TTC549 (cell line): ENCODE results near the gene ABR.
"Not testable (repeated sequence)": the region's sequence is repeated elsewhere in the genome, so short reads cannot be mapped to it uniquely, and the experiment has no call there.

Experiments
- FAIRE-seq: peaks from 2 replicates; lab custom pipeline; 2012; peaks lifted over from hg19 to GRCh38; lab: Jason Lieb, UNC

The ABR gene

DNA sequence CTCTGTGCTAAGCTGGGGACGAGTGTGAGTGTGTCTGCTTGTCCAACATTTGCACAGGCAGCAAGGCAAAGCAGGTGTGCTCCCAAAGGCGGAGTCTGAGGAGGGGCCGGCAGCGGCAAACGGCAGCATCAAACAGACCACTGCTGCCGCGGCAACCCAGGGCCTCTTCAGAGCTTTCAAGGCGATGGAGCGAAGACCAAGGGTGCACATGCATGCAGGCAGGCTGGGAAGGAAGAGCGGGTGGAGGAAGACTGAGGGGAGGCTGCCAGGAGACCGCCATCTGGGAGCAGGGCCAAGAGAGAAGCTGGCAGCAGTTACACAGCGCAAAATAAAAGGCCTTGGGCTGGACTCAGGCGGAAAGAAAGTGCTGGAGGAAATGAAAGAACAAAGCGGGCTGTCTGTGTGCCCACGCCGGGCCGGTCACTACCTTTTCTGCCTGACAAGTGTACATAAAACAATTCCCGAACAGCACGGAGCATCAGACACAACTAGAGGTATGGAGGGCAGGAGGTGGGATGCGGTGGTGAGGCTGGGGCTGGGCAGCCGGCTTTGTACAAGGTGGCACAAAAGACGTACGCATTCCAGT is 174.3 kb downstream of the ABR start:
- FAIRE-seq, result no peak

- FAIRE-seq, result no peak
Measured at GRCh38 chr17:1004769-1005295, 174.9 kb downstream of the ABR start.

DNA sequence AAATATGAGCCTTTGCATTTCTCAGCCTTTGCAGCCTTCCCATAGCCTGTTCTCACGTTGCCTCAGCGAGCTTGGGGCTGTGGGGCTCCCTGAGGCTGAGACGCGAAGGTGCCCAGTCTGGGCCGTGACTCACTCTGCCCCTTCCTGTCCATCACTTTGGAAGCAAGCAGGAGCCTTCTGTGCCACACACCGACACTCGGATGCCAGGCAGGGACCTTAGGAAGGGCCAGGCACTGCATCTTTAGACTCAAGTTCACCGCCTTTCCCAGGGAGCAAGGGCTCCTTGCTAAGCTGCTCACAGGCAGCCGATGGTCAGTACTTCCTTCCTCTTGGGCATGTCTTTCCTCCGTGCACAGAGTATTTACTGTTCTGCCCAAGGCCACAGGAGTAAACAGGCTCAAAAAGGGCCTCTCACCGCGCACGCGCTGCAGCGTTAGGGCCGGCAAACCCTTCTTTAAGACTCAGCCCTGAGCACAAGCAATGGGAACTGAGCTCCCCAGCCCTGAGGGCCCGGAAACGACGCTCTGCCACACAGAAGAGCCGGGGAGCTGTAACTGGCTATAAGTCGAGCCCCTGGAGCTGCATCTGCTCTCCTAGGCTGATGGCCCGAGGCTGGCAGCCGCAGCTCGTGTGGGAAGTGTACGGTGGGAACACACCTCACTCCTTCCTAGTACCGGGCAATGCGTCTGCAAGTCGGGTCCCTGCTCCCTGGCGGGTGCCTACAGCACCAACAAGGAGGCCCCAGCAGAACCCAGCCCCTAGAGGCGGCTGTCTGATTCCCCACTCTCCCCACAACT is 175.6 kb downstream of the ABR start:
- FAIRE-seq, result no peak

DNA sequence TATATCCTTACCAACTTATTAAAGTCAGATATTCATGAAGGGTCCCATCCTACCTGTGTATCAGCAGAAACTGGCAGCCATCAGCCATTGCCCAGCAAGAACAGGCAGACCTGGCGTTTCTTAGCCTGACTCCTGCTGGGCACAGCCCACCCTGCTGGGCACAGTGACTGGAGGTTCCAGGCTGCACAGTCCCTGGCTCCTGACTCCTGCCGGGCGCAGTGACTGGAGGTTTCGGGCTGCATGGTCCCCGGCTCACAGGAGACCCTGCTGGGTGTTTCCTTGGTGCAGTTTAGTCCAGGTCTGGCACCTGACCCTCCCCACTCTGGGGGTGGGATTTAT is 176.2 kb downstream of the ABR start:
- FAIRE-seq, result no peak

DNA sequence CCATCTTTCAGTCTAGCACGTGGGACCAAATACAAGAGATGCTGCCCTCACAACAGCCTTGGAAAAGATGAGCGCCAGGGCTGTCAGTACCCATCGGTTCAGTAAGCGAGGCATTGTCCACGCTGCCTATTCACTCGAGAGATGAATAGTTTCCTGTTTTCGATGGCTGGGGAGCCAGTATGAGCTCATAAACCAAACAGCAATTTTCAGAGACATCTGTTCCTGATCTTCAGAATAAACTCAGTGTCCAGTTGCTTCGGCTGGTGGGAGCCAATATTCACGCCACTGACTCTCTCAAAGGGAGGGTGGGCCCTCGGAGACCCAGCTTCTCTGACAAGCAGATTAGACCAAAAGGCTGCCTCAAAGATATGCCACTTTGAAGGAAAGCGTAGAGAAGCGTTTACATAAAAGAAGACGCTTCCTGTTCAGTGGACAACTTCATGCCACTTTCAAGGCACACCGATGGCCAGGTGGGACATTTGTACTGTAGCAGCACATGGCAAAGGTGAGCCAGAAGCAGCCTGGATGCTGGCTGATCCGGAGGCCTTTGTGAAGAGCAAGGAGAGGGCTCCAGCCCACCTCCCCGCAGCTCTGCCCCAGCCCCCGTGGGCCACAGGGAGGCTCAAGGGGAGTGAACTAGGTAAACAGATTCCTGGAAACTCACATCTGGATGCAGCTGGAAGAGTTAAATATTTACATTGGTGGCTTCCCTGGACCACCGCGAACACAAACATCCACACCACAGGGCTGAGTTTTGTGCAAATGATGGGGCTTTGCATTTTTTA is 176.8 kb downstream of the ABR start:
- no peak for FAIRE-seq

DNA sequence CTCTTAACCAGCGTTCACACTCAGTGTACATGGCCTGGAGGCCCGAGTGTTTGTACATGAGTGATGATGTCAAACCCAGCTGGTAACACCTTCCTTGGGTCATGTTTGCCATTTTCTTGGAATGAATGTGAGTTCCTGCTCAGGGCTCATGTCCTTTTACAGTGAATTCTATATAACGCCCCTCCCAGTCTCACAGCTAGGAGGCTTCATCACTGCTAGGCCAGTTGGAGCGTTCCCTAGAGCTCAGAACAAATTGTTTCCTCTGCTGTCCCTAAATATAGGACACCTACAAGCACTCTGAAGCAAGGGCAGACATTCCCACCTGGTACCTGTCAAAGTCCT is 177.4 kb downstream of the ABR start:
- FAIRE-seq, result no peak

DNA sequence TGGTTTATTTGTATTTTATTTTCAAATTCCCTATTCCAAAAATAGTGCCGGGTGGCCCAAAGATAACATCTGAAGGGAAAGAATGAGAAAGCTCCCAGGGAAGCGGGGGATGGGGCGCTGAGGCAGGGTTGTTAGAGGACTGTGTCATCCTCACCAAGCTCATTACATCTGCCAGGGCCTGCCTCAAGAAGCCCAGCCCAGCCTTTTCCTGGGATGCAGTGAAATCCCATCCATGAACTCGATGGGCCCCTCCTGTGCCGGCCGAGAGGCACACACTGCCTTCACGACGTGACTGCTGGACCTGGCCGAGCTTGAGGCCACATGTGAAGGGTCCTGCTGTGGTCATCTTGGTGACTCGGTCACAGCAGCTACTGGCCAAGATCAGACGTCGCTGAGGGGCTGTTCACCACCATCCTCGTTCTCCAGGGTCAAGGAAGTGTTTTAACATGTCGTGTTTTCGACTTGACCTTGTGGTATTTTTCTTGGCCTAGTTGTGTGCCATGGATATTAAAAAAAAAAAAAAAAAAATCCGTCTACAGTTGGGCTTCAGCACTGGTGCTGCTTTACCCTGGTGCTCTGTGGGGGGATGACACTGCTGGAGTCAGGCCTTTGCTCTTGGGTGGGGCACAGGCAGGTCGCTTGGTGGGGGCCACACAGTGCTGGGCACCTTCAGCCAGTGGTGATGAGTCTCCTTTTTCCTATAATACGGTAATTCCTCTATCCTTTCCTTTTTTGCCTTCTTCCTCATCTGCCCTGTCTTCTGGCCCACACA is 178.0 kb downstream of the ABR start:
- FAIRE-seq, result no peak

GRCh38 chr17:1000597-1001461 is 179.0 kb downstream of the ABR start:
- FAIRE-seq, result no peak

GRCh38 chr17:998111-998510 is 181.7 kb downstream of the ABR start:
- no peak for FAIRE-seq

- FAIRE-seq, result peak; percentile 26
Measured at GRCh38 chr17:996554-997344, 183.0 kb downstream of the ABR start, which contains the start of gene TIMM22. TSS of gene TIMM22 (plus strand) at chr17:997129. CDS start at chr17:997143, 14 bp downstream.

DNA sequence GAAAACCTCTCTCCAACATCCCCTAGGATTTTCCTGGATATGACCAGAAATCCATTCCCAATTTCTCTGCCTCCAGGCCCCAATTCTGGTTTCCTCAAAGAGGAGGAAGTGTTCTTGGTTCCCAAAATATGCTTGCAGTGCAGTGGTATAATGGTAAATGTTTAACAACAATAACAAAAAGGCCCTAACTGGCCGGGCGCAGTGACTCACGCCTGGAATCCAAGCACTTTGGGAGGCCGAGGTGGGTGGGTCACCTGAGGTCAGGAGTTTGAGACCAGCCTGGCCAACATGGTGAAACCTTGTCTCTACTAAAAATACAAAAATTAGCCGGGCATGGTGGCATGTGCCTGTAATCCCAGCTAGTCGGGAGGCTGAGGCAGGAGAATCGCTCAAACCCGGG is 184.5 kb downstream of the ABR start:
- not testable (repeated sequence) for FAIRE-seq

DNA sequence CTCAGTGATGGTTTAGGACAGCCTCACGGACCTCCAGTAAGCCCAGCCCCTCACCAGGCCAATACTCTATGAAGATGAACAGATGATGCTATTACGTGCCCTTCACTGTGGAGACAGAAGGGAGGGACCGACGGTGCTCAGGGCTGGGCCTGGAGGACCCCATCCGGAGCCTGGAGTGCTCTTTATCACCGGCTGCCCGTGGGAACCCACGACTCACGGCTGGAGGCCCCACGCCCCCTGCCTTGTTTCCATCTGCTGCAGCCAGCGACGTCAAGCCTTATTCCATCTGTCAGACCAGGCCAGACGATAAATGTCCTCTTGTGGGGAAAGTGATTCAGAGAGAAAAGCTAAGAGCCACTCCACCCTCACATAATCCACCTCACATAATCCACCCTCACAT is 186.8 kb downstream of the ABR start:
- FAIRE-seq, result no peak

DNA sequence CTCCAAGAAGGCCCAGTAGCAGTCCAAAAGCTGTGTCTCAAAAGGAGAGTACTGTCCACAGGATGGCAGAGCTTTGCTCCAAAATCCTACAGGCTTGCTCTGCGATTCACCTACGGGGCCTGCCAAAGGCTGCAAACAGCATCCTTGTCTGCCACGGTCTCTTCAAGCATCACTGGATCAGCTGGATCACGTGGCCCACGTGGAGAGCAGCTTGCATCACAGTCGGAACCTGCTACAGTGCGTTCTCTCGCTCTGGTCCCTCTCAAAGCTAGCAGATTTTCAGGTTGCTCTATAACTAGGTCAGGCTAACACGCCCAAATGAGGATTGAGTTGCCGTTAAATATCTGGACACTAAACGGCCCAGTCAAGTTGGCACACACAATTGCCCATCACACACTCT is 191.2 kb downstream of the ABR start:
- no peak for FAIRE-seq

- FAIRE-seq, result no peak
Measured at GRCh38 chr17:987931-988330, 191.8 kb downstream of the ABR start.

DNA sequence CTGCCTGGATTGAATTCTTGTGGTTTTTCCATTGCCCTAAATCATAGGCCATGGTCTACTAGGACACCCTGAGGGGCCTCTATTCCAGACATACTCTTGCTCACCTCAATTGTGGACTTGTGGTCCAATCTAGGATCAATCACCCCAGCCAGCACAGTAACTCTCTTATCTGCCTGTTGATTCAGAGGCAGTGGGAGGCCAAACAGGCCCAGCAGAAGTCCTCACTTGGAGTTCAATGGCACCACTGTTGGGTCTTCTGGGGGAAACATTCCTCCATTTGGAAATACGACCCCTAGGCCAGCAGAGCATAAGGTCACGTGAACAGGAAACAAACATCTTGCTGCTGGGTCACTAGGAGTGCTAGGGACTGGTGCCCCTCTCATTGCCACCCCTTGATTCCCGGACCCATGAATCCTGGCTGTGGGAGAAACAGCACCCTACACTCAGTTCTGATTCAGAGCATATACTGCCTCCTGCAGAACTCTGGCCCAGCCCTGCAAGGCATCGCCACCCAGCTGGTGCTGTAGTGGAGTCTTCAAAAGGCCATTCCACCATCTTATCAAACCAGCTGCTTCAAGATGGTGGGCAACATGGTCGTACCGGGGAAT is 193.4 kb downstream of the ABR start:
- FAIRE-seq, result no peak

DNA sequence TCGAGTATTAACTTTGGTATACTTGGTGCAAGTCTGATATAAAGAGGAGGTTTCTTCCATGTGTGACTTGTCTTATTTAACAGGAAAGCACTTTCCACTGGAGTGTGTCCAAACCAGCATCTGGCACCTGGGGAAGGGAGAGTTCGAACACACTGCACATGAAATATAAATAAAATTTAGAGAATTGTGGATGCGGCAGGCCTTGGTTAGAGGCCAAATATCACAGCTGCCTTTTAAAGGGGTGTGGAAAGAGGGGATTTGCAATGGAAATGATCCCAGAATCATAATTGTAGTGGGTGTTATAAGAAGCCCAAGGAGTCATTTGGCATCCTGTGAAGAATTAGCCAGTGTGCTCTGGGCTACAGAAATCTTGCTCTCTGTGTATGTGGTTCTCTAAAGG is 195.9 kb downstream of the ABR start:
- FAIRE-seq, result no peak

- no peak for FAIRE-seq
Measured at GRCh38 chr17:981292-981658, 198.5 kb downstream of the ABR start.

DNA sequence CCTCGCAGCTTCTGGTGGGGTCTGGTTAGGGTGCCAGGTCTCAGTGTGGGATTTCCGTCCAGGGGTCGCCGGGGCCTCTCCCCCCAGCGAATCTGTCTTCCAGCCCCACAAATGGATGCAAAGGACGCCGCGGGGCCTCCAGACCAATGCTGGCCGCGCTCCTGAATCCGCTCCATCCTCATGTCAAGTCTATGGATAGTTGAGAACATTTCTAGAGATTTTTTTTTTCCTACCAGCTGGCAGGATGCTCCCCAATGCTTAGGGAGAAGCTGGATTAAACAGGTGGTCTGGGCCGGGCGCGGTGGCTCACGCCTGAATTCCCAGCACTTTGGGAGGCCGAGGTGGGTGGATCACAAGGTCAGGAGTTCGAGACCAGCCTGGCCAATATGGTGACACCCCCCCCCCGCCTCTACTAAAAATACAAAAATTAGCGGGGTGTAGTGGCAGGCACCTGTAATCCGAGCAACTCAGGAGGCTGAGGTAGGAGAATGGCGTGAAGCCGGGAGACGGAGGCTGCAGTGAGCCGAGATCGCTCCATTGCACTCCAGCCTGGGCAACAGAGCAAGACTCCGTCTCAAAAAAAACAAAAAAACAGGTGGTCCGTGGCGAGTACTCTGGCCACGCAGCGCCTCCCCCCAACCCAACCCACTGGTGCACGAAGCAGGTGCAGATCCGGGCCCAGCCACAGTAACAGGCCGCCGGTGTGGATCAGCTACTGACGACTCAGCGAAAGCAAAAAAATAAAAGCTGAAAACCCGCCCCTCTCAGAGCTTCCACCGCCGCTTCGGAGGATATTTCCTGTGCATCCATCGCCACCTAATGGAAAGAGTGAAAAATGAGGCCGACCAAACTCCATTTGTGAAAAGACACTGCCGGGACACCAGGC is 199.1 kb downstream of the ABR start:
- peak; percentile 88 for FAIRE-seq
